Stimulated activated CD4-positive, alpha-beta T cell treated with anti-CD3 and anti-CD28 coated beads, TNF-alpha, amount 100 ng/mL, for 4 hours (primary cell): ENCODE results near the gene ANGPTL8.
A peak's percentile ranks its signal among the peaks of the same experiment; 100 is the strongest.

Experiments used
- DNase-seq, 3 experiments: peaks; one replicate each; pipeline ENCODE4 v3.0.0-alpha.2; 2020; ENCODE audit warnings: low read depth in 3 of 3

ANGPTL8 gene

DNA sequence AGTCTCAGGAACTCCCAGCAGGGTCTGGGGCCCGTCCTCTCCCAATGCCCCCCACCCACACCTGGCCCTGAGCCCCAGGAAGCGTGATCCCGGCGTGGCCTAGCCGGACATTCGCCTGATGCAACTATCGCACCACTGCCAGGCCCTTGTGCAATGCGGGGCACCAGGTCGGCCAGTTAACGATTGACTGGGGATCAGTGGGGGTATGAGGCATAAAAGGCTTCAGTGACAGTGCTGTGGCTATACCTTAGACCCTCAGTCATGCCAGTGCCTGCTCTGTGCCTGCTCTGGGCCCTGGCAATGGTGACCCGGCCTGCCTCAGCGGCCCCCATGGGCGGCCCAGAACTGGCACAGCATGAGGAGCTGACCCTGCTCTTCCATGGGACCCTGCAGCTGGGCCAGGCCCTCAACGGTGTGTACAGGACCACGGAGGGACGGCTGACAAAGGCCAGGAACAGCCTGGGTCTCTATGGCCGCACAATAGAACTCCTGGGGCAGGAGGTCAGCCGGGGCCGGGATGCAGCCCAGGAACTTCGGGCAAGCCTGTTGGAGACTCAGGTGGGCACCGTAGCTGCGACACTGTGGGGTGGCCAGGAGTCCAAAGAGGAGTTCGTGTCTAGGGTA lies at the start of gene ANGPTL8:
ANGPTL8 (plus strand) TSS at position 243 of the 624 bp plus-strand sequence; CDS start at position 262, 19 bp downstream.
- DNase-seq, result no peak

DNA sequence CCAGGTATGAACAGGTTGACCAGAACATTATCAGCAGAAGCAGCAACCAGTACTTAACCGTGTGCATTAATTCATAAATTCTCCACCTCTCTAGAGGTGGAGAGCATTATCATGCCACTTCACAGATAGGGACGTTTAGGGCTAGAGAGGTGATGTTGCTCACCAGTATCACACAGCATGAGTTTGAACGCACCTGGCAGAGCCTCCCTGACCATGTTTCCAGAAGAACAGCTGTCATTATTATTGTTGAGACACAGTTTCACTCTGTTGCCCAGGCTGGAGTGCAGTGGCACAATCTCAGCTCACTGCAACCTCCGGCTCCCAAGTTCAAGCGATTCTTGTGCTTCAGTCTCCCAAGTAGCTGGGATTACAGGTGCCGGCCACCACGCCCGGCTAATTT lies 48.9 kb upstream of the ANGPTL8 start:
- DNase-seq, result no peak

GRCh38 chr19:11191273-11191755 lies 48.1 kb upstream of the ANGPTL8 start:
- DNase-seq, result no peak

DNA sequence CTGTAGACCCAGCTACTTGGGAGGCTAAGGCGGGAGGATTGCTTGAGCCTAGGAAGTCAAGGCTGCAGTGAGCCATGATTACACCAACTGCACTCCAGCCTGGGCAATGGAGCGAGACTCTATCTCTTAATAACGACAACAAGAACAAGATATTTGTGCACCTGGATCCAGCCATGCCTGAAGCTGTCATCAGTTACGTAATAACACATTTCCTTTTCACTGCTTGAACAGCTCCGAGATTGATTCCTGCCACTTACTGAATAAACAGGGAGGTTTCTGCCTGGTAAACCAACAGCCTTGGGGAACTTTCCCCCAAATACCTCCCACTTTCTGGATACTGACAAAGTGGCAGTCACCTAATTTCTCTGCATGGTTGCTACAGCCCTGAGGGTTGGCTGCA lies 47.5 kb upstream of the ANGPTL8 start:
- no peak for DNase-seq

DNA sequence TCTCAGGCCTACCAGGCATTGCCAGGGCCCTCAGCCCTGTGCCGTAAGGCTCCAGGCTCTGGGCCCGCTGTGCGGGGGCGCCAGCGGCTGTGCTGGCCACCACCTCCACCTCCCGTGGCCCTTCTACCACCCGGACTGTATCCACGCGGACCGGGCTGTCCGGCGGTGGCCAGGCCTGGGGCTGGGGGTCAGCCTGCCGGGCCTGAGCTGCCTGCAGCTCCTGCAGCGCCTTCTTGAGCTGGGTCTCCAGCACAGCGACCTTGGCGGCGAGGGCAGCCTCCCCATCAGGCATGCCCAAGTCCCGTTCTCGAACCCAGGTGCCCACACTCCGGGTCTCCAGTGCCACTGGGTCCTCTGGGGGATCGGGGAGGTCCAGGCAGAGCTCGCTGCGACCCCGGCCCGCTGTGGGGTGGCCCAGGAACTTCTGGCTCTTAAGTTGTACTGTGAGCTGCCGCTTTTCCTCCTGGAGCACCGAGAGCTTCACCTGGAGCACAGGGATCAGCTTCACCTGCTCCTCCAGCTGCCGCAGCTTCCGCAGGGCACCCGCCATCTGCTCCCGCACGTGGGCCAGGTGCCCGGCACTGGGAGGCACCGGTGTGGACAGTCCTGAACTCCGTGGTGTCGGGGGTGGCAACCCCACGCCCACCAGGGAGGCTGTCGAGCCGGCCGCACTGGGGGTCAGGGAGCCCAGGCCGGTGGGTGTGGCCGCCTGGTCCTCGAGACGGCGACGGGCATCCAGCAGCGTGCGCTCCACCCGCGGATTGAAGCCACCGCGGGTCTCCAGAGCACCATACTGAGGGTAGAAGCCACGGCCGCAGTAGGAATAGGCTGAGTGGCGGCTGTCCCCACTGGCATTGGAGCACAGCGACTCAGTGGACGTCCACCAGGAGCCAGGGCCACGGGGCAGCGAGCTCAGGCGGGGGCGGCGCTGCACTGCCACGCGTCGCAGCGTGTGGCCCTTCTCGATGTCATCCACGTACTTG lies 46.2 kb upstream of the ANGPTL8 start:
- DNase-seq, result no peak

DNA sequence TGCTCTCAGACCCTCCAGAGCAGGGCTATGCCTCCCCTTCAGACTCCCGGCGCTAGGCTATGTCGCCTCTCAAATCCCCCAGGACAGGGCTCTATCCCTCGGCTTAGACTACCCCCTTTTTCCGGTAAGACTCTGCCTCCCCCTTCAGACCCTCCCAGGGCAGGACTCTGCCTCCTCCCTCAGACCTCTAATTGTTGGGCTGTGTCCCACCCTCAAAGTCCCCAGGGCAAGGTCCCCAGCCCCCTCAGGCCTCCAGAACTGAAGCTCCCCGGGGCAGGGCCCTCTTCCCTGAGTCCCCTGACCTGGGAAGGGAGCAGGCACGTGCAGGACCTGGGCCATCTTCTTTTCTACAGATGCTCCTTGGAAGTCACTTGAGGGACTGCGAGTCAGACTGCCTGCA lies 45.2 kb upstream of the ANGPTL8 start:
- DNase-seq, result no peak

GRCh38 chr19:11194656-11195558 lies 44.5 kb upstream of the ANGPTL8 start:
- DNase-seq, result no peak

GRCh38 chr19:11195681-11196080 lies 43.7 kb upstream of the ANGPTL8 start:
- no peak for DNase-seq

DNA sequence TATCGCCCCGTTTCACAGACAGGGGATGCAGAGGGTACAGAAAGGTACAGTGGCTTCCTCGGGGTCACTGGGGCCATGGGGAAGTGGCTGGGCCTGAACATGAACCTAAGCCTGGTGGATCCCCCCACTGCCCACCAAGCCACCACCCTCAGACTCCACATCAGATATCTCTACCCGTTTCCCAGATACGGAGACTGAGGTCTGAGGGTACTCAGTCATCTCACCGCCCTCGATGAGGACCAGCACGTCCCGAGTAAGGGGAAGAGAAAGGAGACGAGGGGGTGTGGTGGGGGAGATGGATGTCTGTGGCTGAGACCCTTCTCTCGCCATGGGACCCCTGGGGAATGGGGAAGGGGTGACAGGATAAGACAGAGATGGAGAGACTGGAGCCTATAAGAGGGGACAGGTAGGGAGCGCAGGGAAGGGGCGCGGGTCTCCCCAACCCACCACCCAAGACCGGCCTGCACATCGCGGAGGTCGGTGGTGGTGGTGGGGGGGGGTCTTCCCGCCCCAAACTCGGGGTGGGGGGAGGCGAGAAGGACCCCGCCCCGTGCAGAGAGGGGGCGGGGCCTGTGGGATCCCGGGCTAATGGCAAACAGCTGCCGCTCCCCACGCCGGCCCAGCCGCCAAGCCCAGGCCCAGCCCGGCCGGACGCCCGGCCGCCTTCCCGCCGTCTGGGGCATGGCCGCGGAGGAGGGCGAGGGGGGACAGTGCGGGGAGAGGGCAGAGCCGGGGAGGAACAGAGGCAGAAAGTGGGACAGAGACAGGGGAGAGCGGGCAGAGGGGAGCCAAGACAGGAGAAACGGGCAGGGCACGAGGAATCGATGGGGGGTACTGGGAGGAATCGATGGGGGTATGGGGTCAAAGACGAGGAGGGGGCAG lies 42.8 kb upstream of the ANGPTL8 start:
- no peak for DNase-seq

- peak; percentile 41 to 63 (median 60) for DNase-seq
Observed at GRCh38 chr19:11197291-11198174, 41.9 kb upstream of the ANGPTL8 start, which contains the start of gene KANK2. Gene KANK2 (minus strand): TSS chr19:11197545. CDS start chr19:11194511, 3,034 bp downstream.

- no peak for DNase-seq
Observed at GRCh38 chr19:11198175-11198534, 41.3 kb upstream of the ANGPTL8 start.

DNA sequence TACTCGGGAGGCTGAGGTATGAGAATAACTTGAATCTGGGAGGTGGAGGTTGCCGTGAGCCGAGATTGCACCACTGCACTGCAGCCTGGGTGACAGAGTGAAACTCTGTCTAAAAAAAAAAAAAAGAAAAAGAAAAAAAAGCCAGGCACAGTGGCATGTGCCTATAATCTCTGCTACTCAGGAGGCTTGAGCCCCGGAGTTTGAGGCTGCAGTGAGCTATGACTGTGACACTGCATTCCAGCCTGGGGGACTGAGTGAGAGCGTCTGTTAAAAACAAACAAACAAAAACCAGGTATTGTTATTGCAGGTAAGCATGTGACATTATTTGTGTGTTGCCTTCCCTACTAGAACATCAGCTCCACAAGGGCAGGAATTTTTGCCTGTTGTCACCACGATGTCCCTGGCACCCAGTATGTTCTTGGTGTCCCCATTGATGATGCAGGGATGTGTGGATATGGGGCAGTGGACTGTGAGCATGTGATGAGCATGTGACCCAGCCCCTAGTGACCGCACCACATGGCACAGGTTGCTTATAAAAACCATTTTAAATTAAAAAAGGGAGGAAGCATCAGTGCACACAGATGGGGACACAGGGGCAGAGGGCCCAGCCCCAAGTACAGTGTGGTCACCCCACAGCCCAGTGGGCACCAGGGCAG lies 40.5 kb upstream of the ANGPTL8 start:
- no peak for DNase-seq

GRCh38 chr19:11199517-11199916 lies 39.9 kb upstream of the ANGPTL8 start:
- DNase-seq, result no peak

DNA sequence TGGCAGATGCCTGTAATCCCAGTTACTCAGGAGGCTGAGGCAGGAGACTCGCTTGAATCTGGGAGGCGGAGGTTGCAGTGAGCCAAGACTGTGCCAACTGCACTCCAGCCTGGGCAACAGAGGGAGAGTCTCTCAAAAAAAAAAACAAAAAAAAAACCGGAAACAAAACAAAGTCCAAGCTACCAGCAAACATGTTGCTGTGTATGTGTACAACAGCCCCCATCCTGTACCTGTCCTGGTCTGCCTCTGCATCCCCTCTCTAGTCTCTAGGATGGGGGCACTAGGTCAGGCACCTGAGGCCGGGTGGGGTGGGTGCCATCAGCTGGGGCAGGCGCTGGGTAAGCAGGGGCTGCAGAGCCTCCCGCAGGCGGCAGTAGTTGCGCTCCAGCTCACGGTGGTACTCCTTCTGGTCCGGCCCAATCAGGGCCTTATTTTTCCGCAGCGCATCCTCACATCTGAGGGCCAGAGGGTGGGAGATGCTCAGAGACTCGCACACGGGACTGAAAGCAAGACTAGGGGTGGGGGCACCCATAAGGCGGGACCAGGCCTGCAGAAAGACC lies 39.3 kb upstream of the ANGPTL8 start:
- no peak for DNase-seq

- no peak for DNase-seq
Observed at GRCh38 chr19:11200931-11201330, 38.5 kb upstream of the ANGPTL8 start.

GRCh38 chr19:11201791-11202190 lies 37.6 kb upstream of the ANGPTL8 start:
- no peak for DNase-seq

DNA sequence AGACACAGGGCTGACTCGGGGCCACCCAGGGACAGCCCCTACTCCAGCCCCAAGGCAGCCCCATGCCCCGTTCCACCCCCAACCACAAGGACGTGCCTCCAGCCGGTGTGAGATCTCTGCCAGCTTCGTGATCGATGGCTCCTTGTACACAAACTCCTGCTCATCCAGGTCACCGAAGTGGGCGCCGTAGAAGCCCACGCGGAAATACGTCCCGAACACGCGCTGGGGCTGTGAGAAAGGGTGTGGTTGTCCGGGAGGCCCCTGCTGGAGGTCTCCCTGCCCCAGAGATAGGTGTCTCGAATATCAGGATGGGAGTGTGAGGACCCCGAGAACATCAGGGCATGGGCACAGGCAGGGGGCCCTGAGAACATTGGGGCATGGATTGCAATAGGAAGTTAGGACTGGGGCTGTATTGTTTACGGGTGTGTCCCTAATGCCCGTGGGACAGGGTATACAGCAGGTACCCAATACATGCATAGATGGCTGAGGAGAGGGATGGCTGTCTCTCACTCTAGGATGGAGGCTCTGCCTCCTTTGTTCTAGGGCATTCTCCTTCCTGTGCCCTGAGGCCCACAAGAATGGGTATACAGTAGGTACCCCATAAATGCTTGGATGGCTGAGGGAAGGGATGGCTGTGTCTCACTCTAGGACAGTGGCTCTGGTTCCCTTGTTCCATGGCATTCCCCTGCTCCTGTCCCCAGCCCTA lies 36.8 kb upstream of the ANGPTL8 start:
- no peak for DNase-seq
